ENCODE data around the gene NPS. TPM values are rescaled to one million over a fixed set of nuclear protein-coding genes. Genes with fewer than 3 reads are reported as not detected.

The NPS gene
- total RNA-seq, 1 donor from 2014 or later, result not detected

DNA sequence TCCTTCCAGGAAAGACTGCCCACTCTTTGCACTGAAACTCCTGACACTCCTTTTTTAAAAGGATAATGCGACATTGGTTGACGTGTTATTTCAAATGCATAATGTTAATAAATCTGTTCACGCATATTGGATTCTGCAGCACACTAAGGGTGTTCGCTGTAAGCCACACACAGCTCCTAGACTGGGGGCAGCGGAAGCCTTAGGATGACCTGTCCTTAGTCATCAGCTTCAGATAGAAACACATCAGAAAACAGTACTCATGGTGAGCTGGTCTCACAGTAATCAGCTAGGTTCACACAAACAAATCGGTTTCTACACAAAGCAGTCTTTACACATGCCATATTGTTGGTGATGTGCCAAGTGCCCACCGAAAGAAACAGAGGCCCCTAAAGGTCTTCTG, 4.3 kb downstream of the NPS start:
- no peak for DNase-seq
- no peaks in the 10 kb centered on the region for H3K36me3 ChIP-seq
- no peaks in the 10 kb centered on the region for H3K9me3 ChIP-seq
- no peaks in the 10 kb centered on the region for H3K4me1 ChIP-seq
- H3K4me3 ChIP-seq, result no peak overlapping the region
- H3K27ac ChIP-seq, result no peak overlapping the region
- ATAC-seq, result no peak
- TF ChIP-seq, protein P1, sequence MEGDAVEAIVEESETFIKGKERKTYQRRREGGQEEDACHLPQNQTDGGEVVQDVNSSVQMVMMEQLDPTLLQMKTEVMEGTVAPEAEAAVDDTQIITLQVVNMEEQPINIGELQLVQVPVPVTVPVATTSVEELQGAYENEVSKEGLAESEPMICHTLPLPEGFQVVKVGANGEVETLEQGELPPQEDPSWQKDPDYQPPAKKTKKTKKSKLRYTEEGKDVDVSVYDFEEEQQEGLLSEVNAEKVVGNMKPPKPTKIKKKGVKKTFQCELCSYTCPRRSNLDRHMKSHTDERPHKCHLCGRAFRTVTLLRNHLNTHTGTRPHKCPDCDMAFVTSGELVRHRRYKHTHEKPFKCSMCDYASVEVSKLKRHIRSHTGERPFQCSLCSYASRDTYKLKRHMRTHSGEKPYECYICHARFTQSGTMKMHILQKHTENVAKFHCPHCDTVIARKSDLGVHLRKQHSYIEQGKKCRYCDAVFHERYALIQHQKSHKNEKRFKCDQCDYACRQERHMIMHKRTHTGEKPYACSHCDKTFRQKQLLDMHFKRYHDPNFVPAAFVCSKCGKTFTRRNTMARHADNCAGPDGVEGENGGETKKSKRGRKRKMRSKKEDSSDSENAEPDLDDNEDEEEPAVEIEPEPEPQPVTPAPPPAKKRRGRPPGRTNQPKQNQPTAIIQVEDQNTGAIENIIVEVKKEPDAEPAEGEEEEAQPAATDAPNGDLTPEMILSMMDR (IDR thresholded peaks at IDR 0.05), result no peak
- intact Hi-C loops (cut with DNase I), result no loop called here
- peaks cover 5% of the 10 kb centered on the region for H3K27me3 ChIP-seq (ENCODE audit: low read depth)

DNA sequence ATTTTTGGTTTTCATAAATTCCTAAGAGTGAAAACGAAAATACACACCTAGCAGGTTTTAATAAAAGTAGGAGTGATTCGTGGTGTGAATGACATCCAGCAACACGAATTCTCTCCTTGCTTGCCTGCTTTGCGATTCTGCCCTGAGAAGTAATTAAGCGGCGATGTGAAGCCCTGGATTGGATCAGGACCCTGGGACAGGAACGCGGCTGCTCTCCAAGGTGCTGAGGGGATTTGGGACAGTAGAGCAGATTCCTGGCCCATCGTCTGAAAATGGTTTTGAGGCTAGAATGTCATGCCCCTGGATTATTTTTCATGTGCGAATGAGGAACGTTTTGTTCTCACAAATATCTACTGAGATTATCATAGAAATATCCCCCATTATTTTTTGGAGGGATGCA, 7.8 kb downstream of the NPS start:
- Histone ChIP-seq H3K4me1 (no peaks in the 10 kb centered on the region), H3K36me3 (no peaks in the 10 kb centered on the region), H3K4me3 (no peak overlapping the region), H3K27ac (no peak overlapping the region), H3K27me3 (ENCODE audit: low read depth) (peaks cover 5% of the 10 kb centered on the region), H3K9me3 (no peaks in the 10 kb centered on the region)
- DNase-seq (no peak), ATAC-seq (no peak)
- TF ChIP-seq, protein P1 (IDR thresholded peaks at IDR 0.05), result no peak
- intact Hi-C loops (cut with DNase I), result no loop called here

DNA sequence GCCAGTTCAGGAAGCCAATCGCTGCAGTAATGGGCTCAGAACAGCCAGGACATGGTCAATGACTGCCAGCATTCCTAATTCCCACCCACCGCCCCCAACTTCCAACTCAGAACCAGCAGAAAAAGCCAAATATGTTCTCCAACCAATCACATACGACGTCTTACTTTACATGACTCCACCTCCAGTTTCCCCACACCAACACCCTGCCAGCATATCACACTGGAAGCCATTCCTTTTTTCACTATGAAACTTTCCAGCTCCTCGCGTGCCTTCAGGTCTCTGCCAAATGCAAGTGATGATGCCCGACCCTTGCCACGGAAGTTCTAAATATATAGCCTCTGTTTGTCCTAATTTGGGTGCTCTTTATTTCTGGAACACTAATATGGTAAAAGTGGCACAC, 12.5 kb downstream of the NPS start:
- DNase-seq, result no peak
- TF ChIP-seq, protein P1 (IDR thresholded peaks at IDR 0.05), result no peak

DNA sequence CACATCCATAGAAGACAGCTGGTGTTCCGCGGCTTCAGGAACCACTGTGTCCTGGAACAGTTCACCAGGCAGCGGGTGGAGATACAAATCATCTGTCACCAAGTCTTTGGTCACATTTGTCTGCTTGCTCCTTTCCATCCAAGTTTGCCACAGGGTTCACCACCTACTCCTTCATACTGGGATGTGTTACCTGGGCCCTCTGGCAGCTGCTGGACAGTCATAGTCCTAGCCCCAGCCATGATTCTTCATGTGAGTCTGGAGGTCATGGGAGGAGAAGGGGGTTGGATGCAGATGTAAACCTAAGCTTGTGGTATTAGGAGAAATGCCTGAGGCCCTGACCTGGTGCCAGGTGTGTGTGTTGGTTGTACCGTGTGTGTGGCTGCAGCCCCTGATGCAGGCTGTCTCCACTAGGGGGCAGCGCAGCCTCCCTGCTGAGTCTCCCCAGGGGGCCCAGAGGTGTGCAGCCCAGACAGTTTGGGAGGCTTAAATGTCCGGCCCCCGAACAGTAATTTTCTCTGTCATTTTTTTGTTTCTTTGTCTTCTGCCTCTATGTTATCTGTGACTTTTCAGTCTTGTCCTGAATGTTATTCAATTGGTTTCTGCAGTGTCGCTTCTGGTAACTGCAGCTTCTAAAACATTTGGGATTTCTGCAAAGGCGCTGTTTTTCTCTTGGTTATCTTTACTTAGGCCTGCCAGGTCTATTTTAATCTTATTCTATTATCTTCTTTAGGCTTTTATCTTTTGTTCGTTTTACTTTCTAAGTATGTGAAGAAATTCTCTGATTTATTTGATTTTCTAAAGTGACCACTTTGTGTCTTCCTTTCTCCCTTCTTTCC, 14.8 kb downstream of the NPS start:
- Histone ChIP-seq H3K9me3 (no peaks in the 10 kb centered on the region), H3K4me3 (no peak overlapping the region), H3K27ac (no peak overlapping the region), H3K36me3 (no peaks in the 10 kb centered on the region), H3K4me1 (peaks cover 8% of the 10 kb centered on the region), H3K27me3 (ENCODE audit: low read depth) (peaks cover 5% of the 10 kb centered on the region)
- DNase-seq, result peak; percentile 66
- intact Hi-C loops (cut with DNase I), result no loop called here
- ATAC-seq, result peak; percentile 78 to 85
- TF ChIP-seq, protein P1 (IDR thresholded peaks at IDR 0.05), result peak; percentile 78

More for the DNA sequence above, 12.5 kb downstream of the NPS start:
- Histone ChIP-seq H3K4me3 (no peak overlapping the region), H3K27ac (no peak overlapping the region), H3K36me3 (no peaks in the 10 kb centered on the region), H3K9me3 (no peaks in the 10 kb centered on the region), H3K27me3 (ENCODE audit: low read depth) (peaks cover 5% of the 10 kb centered on the region), H3K4me1 (peaks cover 8% of the 10 kb centered on the region)
- intact Hi-C loops (cut with DNase I), result no loop called here
- ATAC-seq, result no peak

DNA sequence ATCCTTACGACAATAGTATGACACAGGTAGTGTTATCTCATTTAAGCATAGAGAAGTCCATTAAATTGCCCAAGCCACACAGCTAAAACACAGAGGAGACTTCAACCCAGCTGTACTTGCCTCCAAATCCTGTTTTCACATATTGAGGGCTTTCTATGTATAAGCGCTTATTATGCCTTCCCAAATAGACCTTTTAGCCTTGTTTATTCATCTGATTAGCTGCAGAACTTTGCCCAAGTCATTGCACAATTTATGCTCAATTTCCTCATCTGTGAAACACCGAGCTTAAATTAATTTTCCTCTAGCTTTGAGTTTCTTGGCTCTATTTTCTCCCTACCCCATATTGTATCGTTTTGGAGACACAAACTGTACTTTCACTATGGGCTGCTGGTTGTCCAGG, 15.5 kb downstream of the NPS start:
- H3K4me1 ChIP-seq, result peaks cover 8% of the 10 kb centered on the region
- TF ChIP-seq, protein P1 (IDR thresholded peaks at IDR 0.05), result no peak

More for the DNA sequence above, 15.5 kb downstream of the NPS start:
- peaks cover 5% of the 10 kb centered on the region for H3K27me3 ChIP-seq (ENCODE audit: low read depth)
- intact Hi-C loops (cut with DNase I), result no loop called here
- H3K27ac ChIP-seq, result no peak overlapping the region
- no peak for ATAC-seq
- no peak for DNase-seq
- H3K4me3 ChIP-seq, result no peak overlapping the region
- no peaks in the 10 kb centered on the region for H3K9me3 ChIP-seq
- no peaks in the 10 kb centered on the region for H3K36me3 ChIP-seq

All from lower lobe of right lung (tissue), 2 donors.